Activated CD8-positive, alpha-beta memory T cell treated with anti-CD3 and anti-CD28 coated beads, Interleukin-2, amount 50 U/mL, for 1 hour (primary cell): ENCODE data around the gene CHAF1B.
"Not testable (repeated sequence)": the region's sequence is repeated elsewhere in the genome, so short reads cannot be mapped to it uniquely, and the experiment has no call there.

Source experiments
- DNase-seq: peaks from one replicate; pipeline ENCODE4 v3.0.0-alpha.2; 2020; ENCODE audit errors: extremely low read depth

Gene CHAF1B

DNA sequence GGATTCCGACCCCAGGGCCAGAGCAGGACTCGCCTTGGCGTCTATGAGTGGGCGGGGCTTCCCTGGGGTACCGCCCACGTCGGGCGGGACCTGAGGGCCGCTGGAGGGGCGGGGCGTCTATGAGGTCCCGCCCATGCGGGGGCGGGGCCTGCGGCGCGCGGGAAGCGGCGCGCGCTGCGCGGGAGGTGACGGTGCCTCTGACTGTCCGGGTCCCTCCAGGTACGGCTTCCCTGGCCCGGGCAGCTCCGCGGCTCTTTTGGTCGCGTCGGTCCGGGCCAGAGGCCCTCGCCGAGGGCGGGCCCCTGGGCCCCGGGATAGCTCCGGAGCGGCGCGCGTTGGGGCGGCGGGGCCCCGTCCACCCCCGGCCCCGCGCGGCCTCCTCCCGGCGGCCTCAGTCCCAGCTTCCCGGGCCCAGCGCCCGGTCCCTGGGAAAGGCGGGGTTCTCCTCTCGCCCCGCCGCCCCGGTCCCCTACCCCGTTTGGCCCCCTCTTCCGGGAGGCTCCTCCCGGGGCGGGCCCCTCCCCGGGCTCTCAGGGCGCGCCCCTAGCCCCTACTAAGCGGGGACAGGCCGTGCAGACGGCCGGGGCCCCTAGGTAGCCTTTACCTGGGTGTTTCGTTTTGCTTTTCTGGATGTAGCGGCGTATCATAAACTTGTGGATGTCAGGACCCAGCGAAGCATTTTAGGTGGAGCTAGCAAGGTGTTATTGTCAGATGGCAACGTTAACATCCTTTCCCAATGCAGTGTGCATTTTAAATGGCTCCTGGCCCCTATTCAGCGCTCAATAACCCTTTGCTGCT, at the start of gene CHAF1B:
CHAF1B (plus strand) TSS at position 160 of the 798 bp plus-strand sequence. CDS start 745 bp downstream, outside the sequence.
- peak; percentile 14 for DNase-seq

GRCh38 chr21:36337099-36337509, 48.1 kb upstream of the CHAF1B start:
- no peak for DNase-seq

DNA sequence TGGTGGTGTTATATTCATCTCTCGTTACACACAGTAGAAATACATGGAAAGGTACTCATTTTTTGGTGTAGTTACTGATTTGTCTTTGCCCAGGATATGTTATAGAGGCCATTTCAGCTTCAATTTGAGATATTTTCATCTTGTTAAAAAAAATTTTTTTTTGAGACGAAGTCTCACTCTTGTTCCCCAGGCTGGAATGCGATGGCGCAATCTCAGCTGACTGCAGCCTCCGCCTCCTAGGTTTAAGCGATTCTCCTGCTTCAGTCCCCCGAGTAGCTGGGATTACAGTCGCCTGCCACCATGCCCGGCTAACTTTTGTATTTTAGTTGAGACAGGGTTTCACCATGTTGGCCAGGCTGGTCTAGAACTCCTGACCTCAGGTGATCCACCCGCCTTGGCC, 46.2 kb upstream of the CHAF1B start:
- no peak for DNase-seq

GRCh38 chr21:36342581-36342980, 42.6 kb upstream of the CHAF1B start:
- DNase-seq = not testable (repeated sequence)

DNA sequence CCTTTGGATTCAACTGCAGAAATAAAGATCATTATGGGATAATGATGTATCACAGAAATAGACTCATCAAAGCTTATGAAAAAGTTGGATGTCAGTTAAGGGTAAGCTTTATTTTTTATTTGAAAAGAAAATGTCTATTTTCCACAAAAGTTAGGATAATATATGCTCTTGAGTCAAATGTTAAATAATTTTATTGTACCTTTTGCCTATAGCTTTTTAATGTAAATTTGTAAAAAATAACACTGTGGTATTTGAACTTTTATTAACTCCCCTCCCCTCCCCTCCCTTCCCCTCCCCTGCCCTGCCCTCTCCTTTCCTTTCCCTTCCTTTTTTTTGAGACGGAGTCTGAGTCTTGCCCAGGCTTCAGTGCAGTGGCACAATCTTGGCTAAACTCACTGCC, 40.3 kb upstream of the CHAF1B start:
- DNase-seq = no peak

- DNase-seq = no peak
Measured at GRCh38 chr21:36347278-36347961, 37.8 kb upstream of the CHAF1B start.

DNA sequence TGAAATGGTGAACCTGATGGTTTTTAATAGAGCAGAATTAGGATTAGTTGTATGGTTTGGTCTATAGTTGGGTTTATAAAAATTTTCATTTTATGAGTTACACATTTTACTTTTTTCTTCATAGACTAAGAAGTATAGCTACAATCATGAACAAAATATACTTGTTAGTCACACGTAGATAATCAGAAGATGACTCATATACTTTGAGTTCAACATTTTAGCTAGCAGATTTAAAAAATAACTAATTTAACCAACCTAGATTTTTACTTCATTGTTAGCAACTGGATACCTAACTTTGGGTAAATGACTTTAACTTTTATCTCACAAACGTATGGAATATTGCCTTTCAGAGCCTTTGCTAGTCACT, 37.2 kb upstream of the CHAF1B start:
- DNase-seq = no peak

DNA sequence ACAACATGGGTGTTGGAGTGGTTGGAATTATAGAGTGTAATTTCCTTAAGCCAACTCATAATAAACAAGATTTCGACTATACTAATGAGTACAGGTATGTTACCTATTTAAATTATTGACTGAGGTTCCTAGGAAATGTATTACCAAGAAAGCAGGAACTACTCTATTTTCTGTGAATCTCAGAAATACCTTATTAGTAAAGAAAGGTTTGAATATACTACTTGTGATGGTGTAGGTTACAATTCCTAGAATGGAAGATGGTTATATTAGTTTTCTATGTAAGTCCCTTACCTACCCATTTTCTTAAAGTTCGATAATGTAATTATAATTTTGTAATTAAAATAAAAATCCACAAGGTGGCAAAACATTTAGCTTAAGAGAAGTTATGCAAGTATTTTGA, 35.9 kb upstream of the CHAF1B start:
- no peak for DNase-seq

GRCh38 chr21:36350282-36350910, 34.8 kb upstream of the CHAF1B start:
- DNase-seq = no peak

- no peak for DNase-seq
Measured at GRCh38 chr21:36354918-36355680, 30.1 kb upstream of the CHAF1B start.

GRCh38 chr21:36355868-36356267, 29.3 kb upstream of the CHAF1B start:
- no peak for DNase-seq

DNA sequence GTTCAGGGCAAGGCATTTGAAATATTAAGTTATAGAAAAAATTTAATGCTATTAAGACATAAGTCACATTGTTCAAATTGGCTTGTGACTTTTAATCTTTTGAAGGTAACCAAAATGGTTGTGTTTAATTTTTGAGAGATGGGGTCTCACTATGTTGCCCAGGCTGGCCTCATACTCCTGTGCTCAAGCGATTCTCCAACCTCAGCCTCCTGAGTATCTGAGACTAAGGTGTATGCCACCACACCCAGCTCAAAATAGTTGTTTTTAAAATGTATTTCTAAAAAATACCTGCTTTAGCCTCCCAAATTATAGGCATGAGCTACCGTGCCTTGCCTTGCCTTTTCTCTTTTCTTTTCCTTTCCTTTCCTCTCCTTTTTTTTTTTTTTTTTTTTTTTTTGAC, 26.0 kb upstream of the CHAF1B start:
- DNase-seq = no peak

DNA sequence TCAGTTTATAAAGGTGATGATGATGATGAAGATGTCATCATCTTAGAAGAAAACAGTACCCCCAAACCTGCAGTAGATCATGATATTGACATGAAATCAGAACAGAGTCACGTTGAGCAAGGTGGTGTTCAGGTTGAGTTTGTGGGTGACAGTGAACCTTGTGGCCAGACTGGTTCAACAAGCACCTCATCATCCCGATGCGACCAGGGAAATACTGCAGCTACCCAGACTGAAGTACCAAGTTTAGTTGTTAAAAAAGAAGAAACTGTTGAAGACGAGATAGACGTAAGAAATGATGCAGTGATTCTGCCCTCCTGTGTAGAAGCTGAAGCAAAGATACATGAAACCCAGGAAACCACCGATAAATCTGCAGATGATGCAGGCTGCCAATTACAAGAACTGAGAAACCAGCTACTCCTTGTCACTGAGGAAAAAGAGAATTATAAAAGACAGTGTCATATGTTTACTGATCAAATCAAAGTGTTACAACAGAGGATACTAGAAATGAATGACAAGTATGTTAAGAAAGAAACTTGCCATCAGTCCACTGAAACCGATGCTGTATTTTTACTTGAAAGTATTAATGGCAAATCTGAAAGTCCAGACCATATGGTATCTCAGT, 16.0 kb upstream of the CHAF1B start:
- no peak for DNase-seq

- DNase-seq = no peak
Measured at GRCh38 chr21:36375994-36376393, 9.2 kb upstream of the CHAF1B start.

DNA sequence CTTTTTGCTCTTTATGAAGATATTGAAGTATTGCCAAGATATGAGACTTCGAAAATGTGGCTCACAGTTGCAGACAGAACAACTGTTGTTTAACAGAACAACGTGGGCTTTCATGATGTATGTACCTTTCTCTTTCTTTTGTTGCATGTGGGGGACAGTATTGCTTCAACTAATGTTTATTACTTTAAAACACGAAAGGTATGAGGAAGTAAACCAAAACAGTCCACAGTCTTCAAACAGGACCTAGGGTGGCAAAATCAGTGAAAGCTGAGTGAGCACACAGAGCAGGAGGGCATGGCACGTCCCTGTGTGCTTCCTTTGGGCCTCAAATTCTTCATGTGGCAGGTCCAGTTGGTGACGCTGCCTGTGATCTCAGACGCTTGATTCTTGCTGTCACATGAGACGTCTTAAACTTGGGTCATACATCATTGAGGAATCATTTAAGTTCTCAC, 7.8 kb upstream of the CHAF1B start:
- DNase-seq = no peak

DNA sequence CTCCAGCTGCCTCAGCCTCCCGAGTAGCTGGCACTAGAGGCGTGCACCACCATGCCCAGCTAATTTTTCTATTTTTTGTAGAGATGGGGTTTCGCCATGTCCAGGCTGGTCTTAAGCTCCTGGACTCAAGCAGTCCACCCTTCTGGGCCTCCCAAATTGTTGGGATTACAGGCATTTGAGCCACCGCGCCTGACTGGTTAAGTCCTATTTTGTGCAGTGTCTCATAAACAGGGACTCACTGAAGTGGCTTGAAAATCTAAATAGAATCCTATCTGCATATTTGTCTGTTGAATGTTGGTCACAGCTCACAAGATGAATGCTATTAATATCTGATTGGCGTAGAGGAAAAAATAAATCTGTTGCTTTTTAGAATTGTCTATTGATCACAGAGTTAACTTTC, 5.9 kb upstream of the CHAF1B start:
- no peak for DNase-seq

DNA sequence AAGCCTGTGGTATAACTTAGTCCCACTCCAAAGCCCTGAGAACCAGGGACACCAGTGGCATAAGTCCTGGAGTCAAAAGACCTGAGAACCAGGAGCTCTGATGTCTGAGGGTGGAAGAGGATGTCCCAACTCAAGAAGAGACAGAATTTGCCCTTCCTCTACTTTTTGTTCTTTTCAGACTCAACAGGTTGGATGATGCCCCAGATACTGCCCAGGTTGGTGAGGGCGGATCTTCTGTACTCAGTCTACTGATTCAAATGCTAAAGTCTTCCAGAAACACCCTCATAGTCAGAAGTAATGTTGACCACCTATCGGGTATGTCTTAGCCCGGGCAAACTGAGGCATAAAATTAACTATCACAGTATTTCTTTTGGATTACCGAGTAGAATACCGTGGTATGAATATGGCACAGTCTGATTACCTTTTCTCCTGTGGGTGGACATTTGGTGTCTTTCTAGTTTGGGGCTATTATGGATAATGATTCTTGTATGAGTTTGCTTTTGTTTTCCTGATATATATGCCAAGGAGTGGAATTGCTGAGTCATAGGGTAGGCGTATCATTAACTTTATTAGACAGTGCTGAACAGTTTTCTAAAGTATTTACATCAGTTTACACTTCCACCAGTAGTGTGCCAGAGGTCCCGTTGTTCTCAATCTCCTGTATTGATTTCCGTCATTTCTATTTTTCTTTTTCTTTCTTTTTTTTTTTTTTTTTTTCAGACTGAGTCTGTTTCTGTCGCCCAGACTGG, 3.2 kb upstream of the CHAF1B start:
- no peak for DNase-seq

DNA sequence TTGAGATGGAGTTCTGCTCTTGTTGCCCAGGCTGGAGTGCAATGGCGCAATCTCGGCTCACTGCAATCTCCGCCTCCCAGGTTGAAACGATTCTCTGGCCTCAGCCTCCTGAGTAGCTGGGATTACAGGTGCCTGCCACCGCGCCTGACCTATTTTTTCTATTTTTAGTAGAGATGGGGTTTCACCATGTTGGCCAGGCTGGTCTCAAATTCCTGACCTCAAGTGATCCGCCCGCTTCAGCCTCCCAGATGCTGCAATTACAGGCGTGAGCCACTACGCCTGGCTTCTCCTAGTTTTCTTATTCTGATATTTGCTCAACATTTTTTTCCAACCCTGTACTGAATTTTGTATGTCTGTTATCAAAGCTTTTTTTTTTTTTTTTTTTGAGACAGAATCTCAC, 2.5 kb upstream of the CHAF1B start:
- DNase-seq = not testable (repeated sequence)

- DNase-seq = no peak
Measured at GRCh38 chr21:36384885-36385232, 333 bp upstream of the CHAF1B start.

- DNase-seq = no peak
Measured at GRCh38 chr21:36386031-36386642, 945 bp downstream of the CHAF1B start.

DNA sequence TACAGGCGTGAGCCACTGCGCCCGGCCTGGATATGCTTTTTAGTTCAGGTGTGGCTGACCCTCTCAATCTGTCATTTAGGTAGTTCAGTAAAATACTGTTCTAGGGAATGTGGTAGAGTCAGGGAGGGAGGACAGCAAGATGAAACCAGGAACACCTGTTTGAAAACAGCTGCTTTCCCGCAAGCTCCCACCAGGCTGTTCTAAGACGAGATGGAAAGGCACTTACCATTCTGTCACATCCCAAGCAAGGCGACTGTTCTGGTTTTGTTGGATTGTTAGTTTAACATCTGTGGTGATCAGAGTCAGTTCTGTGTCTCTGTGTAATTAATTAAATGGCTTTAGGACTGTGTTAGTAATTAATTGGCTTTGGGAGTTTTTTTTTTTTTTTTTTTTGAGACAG, 2.9 kb downstream of the CHAF1B start:
- no peak for DNase-seq
